ENCODE measurements around the gene PGAM2.

Gene PGAM2

DNA sequence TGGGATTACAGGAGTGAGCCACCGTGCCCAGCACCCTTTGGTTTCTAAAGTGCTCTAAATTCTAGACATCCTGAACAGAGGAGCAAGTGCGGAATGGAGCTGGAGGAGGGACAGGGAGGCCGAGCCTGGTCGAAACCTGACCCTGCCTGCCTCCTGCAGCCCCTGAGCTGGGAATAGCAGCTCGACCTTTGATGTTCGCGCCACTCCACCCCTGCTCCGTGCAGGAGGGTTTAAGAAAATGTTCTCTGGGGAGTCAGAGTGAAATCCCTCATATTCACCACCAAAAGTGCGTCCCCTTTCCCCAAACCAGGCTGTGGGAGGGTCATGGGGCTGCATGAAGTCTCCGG lies 1.8 kb downstream of the PGAM2 start:
- WGBS, 2 experiments (ENCODE audit: insufficient coverage in 2 of 2), result 28 to 44% methylated on average over 3 to 7 of the region's 10 CpGs
- H3K4me1 ChIP-seq (ENCODE audit: control insufficient read depth, insufficient read depth, low read length, poor library complexity, severe bottlenecking), result peaks cover 7% of the 10 kb centered on the region
- no peak overlapping the region for H3K4me3 ChIP-seq (ENCODE audit: extremely low read depth, insufficient read depth, low read length, poor library complexity, severe bottlenecking)
- no peaks in the 10 kb centered on the region for H3K9me3 ChIP-seq (ENCODE audit: control insufficient read depth, low read length)
- no peak overlapping the region for H3K27ac ChIP-seq (ENCODE audit: low read depth, low read length, severe bottlenecking)
- peaks cover 41% of the 10 kb centered on the region for H3K36me3 ChIP-seq (ENCODE audit: control insufficient read depth, insufficient read depth, low read length)

DNA sequence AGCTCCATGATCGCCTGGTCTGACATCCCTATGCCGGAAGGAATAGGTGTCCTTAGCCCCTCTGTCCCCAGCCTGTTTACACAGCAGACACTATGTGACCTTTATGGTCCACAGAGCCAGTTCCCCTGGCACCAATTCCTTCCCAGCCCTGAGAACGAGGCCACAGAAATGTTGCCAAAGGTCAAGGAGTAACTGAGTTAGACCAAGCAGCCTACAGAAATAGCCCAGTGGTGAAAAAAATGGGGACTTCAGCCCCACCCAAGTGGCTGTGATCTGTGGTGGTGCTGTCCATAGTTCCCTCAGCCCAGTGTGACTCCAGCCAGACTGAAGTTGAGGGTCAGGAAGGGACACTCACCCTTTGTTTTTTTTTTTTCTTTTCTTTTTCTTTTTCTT lies 2.5 kb downstream of the PGAM2 start:
- H3K9me3 ChIP-seq (ENCODE audit: control insufficient read depth, low read length), result no peaks in the 10 kb centered on the region
- no peak overlapping the region for H3K4me3 ChIP-seq (ENCODE audit: extremely low read depth, insufficient read depth, low read length, poor library complexity, severe bottlenecking)
- WGBS, 2 experiments (ENCODE audit: insufficient coverage in 2 of 2), result 100% methylated on average over 3 of the region's 3 CpGs
- H3K27ac ChIP-seq (ENCODE audit: low read depth, low read length, severe bottlenecking), result no peak overlapping the region
- peaks cover 7% of the 10 kb centered on the region for H3K4me1 ChIP-seq (ENCODE audit: control insufficient read depth, insufficient read depth, low read length, poor library complexity, severe bottlenecking)
- H3K36me3 ChIP-seq (ENCODE audit: control insufficient read depth, insufficient read depth, low read length), result peaks cover 47% of the 10 kb centered on the region

DNA sequence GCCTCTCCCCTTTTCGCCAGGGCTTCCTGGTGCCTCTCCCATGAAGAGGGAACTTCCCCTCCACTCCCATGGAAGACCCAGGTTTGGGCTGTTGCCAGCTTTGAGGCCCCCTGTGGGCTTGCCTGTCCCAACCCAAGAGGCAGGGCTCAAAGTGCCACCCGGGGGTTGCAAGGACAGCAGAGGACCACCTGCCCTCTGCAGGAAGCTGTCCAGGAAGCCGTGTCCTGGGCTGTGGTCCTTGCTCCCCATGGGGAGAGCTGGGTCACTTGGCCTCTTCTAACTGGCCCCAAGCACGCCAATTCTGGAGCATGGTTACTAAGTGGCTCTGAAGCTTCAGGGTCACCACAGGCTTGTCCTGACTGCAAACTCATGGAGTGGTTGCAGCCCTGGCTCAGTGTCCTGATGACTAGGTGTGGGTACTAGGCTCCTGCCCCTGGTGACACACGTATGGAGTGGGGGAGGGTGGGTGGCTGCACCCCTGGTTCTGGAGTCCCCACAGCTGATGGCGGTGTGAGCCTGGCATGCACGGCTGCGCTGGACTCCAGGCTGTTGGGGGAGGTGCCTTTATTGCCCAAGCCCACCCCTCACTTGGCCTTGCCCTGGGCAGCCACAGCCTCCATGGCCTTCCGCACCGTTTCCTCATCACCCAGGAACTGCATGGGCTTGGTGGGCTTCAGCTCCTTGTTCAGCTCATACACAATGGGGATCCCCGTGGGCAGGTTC lies 3.0 kb downstream of the PGAM2 start:
- WGBS, 2 experiments (ENCODE audit: insufficient coverage in 2 of 2), result 94 to 99% methylated on average over 8 of the region's 11 CpGs
- no peak overlapping the region for H3K27ac ChIP-seq (ENCODE audit: low read depth, low read length, severe bottlenecking)
- H3K4me1 ChIP-seq (ENCODE audit: control insufficient read depth, insufficient read depth, low read length, poor library complexity, severe bottlenecking), result peaks cover 7% of the 10 kb centered on the region
- H3K9me3 ChIP-seq (ENCODE audit: control insufficient read depth, low read length), result no peaks in the 10 kb centered on the region
- H3K4me3 ChIP-seq (ENCODE audit: extremely low read depth, insufficient read depth, low read length, poor library complexity, severe bottlenecking), result no peak overlapping the region
- H3K36me3 ChIP-seq (ENCODE audit: control insufficient read depth, insufficient read depth, low read length), result peaks cover 52% of the 10 kb centered on the region

DNA sequence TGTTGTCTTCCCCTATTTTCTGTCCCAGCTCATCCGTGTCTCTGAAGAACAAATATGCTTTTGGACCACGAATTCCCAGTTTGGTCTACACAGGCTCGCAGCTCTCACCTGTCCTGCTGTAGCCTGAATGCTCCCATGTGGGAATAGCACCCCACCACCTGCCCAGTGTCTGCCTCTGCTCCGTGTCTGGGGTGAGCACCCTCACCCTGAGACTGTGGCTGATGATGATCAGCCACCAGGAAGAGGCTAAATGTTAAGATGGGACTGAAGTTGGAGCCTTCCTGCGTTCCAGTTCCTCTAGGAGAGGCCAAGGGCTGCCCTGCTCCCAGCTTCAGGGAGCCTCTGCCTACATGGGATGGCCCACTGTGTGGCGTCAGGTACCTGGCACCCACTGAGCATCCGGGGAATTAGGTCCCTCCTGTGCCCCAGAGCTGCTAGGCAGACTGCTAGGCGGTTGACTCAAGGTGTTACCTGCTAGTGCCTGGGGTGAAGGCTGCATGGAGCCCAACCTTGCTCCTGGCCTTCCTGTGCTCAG lies 3.7 kb downstream of the PGAM2 start:
- H3K4me1 ChIP-seq (ENCODE audit: control insufficient read depth, insufficient read depth, low read length, poor library complexity, severe bottlenecking), result peaks cover 7% of the 10 kb centered on the region
- H3K9me3 ChIP-seq (ENCODE audit: control insufficient read depth, low read length), result no peaks in the 10 kb centered on the region
- WGBS, 2 experiments (ENCODE audit: insufficient coverage in 2 of 2), result 96 to 98% methylated on average over 6 to 8 of the region's 8 CpGs
- no peak overlapping the region for H3K4me3 ChIP-seq (ENCODE audit: extremely low read depth, insufficient read depth, low read length, poor library complexity, severe bottlenecking)
- no peak overlapping the region for H3K27ac ChIP-seq (ENCODE audit: low read depth, low read length, severe bottlenecking)
- peaks cover 58% of the 10 kb centered on the region for H3K36me3 ChIP-seq (ENCODE audit: control insufficient read depth, insufficient read depth, low read length)

DNA sequence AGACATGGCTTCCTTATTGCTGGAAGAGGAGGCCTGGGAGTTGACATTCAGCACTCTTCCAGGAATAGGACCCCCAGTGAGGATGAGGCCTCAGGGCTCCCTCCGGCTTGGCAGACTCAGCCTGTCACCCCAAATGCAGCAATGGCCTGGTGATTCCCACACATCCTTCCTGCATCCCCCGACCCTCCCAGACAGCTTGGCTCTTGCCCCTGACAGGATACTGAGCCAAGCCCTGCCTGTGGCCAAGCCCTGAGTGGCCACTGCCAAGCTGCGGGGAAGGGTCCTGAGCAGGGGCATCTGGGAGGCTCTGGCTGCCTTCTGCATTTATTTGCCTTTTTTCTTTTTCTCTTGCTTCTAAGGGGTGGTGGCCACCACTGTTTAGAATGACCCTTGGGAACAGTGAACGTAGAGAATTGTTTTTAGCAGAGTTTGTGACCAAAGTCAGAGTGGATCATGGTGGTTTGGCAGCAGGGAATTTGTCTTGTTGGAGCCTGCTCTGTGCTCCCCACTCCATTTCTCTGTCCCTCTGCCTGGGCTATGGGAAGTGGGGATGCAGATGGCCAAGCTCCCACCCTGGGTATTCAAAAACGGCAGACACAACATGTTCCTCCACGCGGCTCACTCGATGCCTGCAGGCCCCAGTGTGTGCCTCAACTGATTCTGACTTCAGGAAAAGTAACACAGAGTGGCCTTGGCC lies 4.3 kb downstream of the PGAM2 start:
- Histone ChIP-seq H3K9me3 (ENCODE audit: control insufficient read depth, low read length) (no peaks in the 10 kb centered on the region), H3K4me3 (ENCODE audit: extremely low read depth, insufficient read depth, low read length, poor library complexity, severe bottlenecking) (no peak overlapping the region), H3K36me3 (ENCODE audit: control insufficient read depth, insufficient read depth, low read length) (peaks cover 64% of the 10 kb centered on the region), H3K4me1 (ENCODE audit: control insufficient read depth, insufficient read depth, low read length, poor library complexity, severe bottlenecking) (peaks cover 7% of the 10 kb centered on the region), H3K27ac (ENCODE audit: low read depth, low read length, severe bottlenecking) (no peak overlapping the region)
- 93% methylated on average over 7 of the region's 8 CpGs for WGBS, 2 experiments (ENCODE audit: insufficient coverage in 2 of 2)

DNA sequence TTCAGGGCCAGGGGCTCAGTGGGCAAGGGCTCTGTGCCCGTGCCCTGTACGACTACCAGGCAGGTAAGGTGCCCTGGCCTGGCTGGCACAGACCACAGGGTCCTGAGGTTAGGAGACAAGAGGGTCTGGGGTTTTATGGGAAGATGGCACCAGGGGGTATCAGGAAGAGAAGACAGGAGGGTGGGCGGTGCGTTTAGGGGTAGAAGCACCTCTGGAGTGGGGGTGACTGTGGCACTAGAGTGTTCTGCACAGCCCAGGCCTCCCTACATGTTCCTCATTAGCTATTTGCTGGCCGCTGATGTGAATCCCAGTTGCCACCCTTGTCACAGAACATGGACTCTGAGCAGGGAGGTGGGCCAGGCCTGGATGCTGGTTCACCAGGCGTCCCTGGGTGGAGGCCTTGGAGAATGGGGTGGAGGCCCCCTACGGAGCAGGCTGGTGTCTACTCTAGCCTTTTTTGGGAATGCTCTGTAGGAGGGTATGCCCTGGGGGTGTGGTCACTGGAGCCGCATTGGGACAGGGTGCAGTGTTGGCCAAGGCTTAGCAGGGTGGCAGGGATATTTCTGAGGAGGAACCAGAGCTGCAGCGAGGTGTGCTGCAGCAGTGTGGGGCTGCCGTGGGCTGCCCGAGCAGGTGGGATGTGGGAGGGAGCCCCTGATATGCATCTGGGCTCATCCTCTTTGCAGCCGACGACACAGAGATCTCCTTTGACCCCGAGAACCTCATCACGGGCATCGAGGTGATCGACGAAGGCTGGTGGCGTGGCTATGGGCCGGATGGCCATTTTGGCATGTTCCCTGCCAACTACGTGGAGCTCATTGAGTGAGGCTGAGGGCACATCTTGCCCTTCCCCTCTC lies 5.0 kb downstream of the PGAM2 start:
- peaks cover 70% of the 10 kb centered on the region for H3K36me3 ChIP-seq (ENCODE audit: control insufficient read depth, insufficient read depth, low read length)
- H3K27ac ChIP-seq (ENCODE audit: low read depth, low read length, severe bottlenecking), result no peak overlapping the region
- no peak overlapping the region for H3K4me3 ChIP-seq (ENCODE audit: extremely low read depth, insufficient read depth, low read length, poor library complexity, severe bottlenecking)
- no peaks in the 10 kb centered on the region for H3K9me3 ChIP-seq (ENCODE audit: control insufficient read depth, low read length)
- peaks cover 1% of the 10 kb centered on the region for H3K4me1 ChIP-seq (ENCODE audit: control insufficient read depth, insufficient read depth, low read length, poor library complexity, severe bottlenecking)
- 88 to 93% methylated on average over 17 to 21 of the region's 21 CpGs for WGBS, 2 experiments (ENCODE audit: insufficient coverage in 2 of 2)

DNA sequence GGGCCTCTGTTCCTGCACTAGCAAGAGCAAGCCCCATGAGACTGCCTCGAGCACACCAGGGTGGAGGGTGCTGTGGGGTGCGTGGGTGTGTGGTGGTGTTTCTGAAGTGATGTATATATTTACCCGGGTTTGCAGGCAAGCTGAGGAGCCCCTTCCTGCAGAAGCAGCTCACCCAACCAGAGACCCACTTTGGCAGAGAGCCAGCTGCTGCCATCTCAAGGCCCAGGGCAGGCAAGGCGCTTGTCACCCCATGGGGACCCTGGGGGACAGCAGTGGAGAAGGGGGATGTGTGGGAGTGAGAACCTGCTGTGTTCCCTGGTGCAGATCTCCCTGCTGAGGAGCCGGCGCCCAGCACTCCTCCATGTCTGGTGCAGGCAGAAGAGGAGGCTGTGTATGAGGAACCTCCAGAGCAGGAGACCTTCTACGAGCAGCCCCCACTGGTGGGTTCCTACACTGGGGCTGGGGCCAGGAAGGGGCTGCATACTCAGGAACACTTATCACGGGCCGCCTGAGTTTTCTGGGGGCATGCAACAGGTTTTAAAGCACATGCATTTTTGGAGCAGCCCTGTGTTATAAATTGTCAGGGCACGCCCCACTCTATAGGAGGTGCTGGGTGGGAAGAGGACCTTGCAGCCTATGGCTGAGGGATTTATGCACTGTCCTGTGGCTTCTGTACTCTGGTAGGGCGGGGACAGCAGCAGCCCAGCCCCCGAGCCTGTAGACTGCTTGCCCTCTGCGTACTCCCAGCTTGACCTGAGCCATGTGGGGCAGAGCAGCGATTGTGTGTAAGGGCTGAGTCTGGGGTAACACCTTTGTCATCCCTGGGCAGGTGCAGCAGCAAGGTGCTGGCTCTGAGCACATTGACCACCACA lies 5.9 kb downstream of the PGAM2 start:
- H3K4me1 ChIP-seq (ENCODE audit: control insufficient read depth, insufficient read depth, low read length, poor library complexity, severe bottlenecking), result no peaks in the 10 kb centered on the region
- H3K27ac ChIP-seq (ENCODE audit: low read depth, low read length, severe bottlenecking), result no peak overlapping the region
- H3K4me3 ChIP-seq (ENCODE audit: extremely low read depth, insufficient read depth, low read length, poor library complexity, severe bottlenecking), result no peak overlapping the region
- H3K36me3 ChIP-seq (ENCODE audit: control insufficient read depth, insufficient read depth, low read length), result peaks cover 79% of the 10 kb centered on the region
- 94 to 99% methylated on average over 10 to 13 of the region's 14 CpGs for WGBS, 2 experiments (ENCODE audit: insufficient coverage in 2 of 2)
- no peaks in the 10 kb centered on the region for H3K9me3 ChIP-seq (ENCODE audit: control insufficient read depth, low read length)

DNA sequence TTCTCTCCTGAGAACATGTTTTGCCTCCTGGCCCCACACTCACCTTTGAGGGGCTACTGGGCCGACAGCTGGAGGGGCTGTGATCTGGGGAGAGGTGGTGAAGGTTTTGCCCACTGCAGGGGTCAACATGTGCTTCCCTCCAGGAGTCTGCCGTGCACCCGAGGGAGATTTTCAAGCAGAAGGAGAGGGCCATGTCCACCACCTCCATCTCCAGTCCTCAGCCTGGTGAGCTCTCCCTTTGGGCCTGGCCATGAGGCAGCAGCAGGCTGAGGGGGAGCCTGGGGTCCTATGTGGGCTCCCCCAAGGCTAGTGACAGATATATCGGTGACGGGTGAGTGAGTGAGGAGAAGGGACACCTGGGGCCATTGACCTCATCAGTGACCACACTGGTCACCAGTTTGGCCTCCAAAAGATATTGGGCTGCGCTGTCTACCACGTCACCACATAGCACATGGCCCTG lies 6.6 kb downstream of the PGAM2 start:
- Histone ChIP-seq H3K4me3 (ENCODE audit: extremely low read depth, insufficient read depth, low read length, poor library complexity, severe bottlenecking) (no peak overlapping the region), H3K9me3 (ENCODE audit: control insufficient read depth, low read length) (no peaks in the 10 kb centered on the region), H3K27ac (ENCODE audit: low read depth, low read length, severe bottlenecking) (no peak overlapping the region), H3K4me1 (ENCODE audit: control insufficient read depth, insufficient read depth, low read length, poor library complexity, severe bottlenecking) (no peaks in the 10 kb centered on the region), H3K36me3 (ENCODE audit: control insufficient read depth, insufficient read depth, low read length) (peaks cover 83% of the 10 kb centered on the region)
- 100% methylated on average over 6 to 7 of the region's 7 CpGs for WGBS, 2 experiments (ENCODE audit: insufficient coverage in 2 of 2)

DNA sequence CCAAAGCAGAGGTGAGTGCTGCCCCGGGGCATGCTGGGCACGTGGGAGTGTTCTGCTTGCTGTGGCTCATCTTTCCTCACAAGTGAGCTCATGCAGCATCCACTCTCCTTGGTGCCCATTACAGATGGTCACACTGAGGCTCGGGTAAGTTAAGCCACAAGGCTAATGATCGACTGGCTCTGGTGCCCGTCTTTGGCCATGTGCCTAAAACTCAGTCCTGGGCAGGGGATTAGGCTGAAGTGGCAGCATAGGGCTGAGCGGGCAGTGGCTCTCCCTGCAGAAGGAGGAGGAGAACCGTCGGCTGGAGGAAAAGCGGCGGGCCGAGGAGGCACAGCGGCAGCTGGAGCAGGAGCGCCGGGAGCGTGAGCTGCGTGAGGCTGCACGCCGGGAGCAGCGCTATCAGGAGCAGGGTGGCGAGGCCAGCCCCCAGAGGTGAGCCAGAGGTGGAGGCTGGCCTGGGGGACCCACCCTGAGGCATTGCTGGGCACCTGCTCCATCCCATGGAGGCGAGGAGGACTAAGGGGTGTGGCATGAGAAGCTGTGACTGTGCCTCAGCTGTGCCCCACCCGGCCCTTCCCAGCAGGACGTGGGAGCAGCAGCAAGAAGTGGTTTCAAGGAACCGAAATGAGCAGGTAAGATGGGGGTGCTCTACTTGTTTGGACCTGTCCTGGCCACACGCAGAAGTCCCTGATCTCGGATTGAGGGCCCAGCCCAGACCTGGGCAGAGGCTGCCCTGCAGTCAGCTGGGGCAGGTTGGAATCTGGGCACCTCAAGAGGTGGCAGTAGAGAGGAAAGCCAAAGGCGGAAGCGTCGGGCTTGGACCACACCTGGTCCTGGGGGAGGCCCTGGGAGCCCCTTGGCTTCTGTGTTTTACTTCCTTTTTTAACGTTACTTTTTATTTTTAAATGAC lies 7.3 kb downstream of the PGAM2 start:
- Histone ChIP-seq H3K36me3 (ENCODE audit: control insufficient read depth, insufficient read depth, low read length) (peaks cover 90% of the 10 kb centered on the region), H3K4me3 (ENCODE audit: extremely low read depth, insufficient read depth, low read length, poor library complexity, severe bottlenecking) (no peak overlapping the region)
- WGBS, 2 experiments (ENCODE audit: insufficient coverage in 2 of 2), result 96 to 98% methylated on average over 19 to 24 of the region's 30 CpGs

More for the DNA sequence above, 7.3 kb downstream of the PGAM2 start:
- no peak overlapping the region for H3K27ac ChIP-seq (ENCODE audit: low read depth, low read length, severe bottlenecking)
- H3K9me3 ChIP-seq (ENCODE audit: control insufficient read depth, low read length), result no peaks in the 10 kb centered on the region
- no peaks in the 10 kb centered on the region for H3K4me1 ChIP-seq (ENCODE audit: control insufficient read depth, insufficient read depth, low read length, poor library complexity, severe bottlenecking)
